ENCODE measurements around the gene GGTA1. TPM values are rescaled to one million over a fixed set of nuclear protein-coding genes. Genes with fewer than 3 reads are reported as not detected.

GGTA1 gene
- total RNA-seq, 1 experiment from 2014 or later = not detected

DNA sequence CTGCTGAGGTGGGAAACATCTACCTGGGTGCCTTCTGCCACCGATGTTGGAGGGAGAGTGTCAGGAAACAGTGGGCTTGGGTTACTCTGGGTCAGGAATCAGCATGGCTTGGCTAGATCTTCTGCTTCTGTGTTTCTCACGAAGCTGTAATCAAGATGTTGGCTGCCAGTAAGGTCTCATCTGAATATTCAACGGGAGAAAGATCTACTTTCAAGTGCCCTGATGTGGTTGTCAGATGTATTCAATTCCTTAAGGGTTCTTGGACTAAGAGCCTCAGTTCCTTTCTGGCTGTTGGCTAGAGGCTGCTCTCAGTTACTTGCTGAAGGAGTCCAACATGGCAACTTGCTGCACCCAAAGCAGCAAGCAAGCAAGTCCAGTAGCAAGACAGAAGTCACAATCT, 87.7 kb downstream of the GGTA1 start:
- Histone ChIP-seq H3K4me2 (ENCODE audit: insufficient read depth, insufficient read length, low read length) (no peak overlapping the region), H2AFZ (ENCODE audit: low read length) (no peak overlapping the region), H3K23ac (ENCODE audit: insufficient read length, low read depth, low read length) (no peak overlapping the region), H3K56ac (ENCODE audit: insufficient read length, low read depth, low read length) (no peak overlapping the region), H3K27me3 (ENCODE audit: insufficient read depth, low read length) (no peaks in the 10 kb centered on the region; the same call in 1 of the 2 replicates), H3K4me1 (ENCODE audit: insufficient read depth, low read length) (no peaks in the 10 kb centered on the region), H2BK20ac (ENCODE audit: low read depth, low read length, poor library complexity, severe bottlenecking) (no peak overlapping the region), H2BK5ac (ENCODE audit: insufficient read length, low read length) (no peak overlapping the region), H4K5ac (ENCODE audit: insufficient read length, low read depth, low read length) (no peak overlapping the region), H2BK12ac (ENCODE audit: insufficient read length, low read depth, low read length) (no peak overlapping the region), H3K14ac (ENCODE audit: insufficient read depth, low read length) (no peak overlapping the region; the same call in 1 of the 2 replicates), H2BK120ac (ENCODE audit: low read depth, low read length, poor library complexity, severe bottlenecking) (no peak overlapping the region), H3T11ph (ENCODE audit: low read length) (no peak overlapping the region), H3K9ac (ENCODE audit: extremely low read depth, insufficient read length, low read length) (no peak overlapping the region), H3K79me1 (ENCODE audit: insufficient read depth, low read depth, low read length, poor library complexity, severe bottlenecking) (no peaks in the 10 kb centered on the region), H4K8ac (replicated peaks; ENCODE audit: insufficient read length, low read depth, low read length) (no peak overlapping the region), H4K20me1 (ENCODE audit: control insufficient read depth, insufficient read depth, insufficient read length) (no peaks in the 10 kb centered on the region), H2AK5ac (ENCODE audit: insufficient read length, low read length) (no peak overlapping the region), H3K18ac (ENCODE audit: insufficient read length, low read depth, low read length) (no peak overlapping the region), H3K9me3 (ENCODE audit: control insufficient read depth, low read depth, low read length) (no peaks in the 10 kb centered on the region), H3K23me2 (ENCODE audit: insufficient read length, low read depth, low read length, poor library complexity, severe bottlenecking) (no peaks in the 10 kb centered on the region), H2BK15ac (ENCODE audit: low read depth, low read length) (no peak overlapping the region), H4K91ac (ENCODE audit: insufficient read length, low read depth, low read length) (no peak overlapping the region), H3K27ac (ENCODE audit: insufficient read length, low read depth, low read length) (no peak overlapping the region), H3K79me2 (ENCODE audit: insufficient read depth, low read length) (no peaks in the 10 kb centered on the region), H3K4ac (ENCODE audit: low read depth, low read length) (no peak overlapping the region)
- Mint-ChIP-seq H3K27ac (no peak overlapping the region), H3K4me3 (no peak overlapping the region), H3K27me3 (ENCODE audit: low read depth) (peaks cover 15% of the 10 kb centered on the region), H3K36me3 (ENCODE audit: insufficient read depth in 1 of 3, low read depth in 3 of 3) (no peaks in the 10 kb centered on the region), H3K4me1 (peaks cover 18 to 19% of the 10 kb centered on the region in 2 experiments), H3K9me3 (no peaks in the 10 kb centered on the region)
- no peak for DNase-seq
- TF ChIP-seq, protein P1, sequence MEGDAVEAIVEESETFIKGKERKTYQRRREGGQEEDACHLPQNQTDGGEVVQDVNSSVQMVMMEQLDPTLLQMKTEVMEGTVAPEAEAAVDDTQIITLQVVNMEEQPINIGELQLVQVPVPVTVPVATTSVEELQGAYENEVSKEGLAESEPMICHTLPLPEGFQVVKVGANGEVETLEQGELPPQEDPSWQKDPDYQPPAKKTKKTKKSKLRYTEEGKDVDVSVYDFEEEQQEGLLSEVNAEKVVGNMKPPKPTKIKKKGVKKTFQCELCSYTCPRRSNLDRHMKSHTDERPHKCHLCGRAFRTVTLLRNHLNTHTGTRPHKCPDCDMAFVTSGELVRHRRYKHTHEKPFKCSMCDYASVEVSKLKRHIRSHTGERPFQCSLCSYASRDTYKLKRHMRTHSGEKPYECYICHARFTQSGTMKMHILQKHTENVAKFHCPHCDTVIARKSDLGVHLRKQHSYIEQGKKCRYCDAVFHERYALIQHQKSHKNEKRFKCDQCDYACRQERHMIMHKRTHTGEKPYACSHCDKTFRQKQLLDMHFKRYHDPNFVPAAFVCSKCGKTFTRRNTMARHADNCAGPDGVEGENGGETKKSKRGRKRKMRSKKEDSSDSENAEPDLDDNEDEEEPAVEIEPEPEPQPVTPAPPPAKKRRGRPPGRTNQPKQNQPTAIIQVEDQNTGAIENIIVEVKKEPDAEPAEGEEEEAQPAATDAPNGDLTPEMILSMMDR (conservative IDR thresholded peaks at IDR 0.05) = no peak
- no CpG with 5 or more reads among the region's 3 CpGs for WGBS (ENCODE audit: extremely low coverage, insufficient read length, low lambda C conversion rate)

Data from H9 (cell line).